ENCODE data around the gene CEP131. TPM values are rescaled to one million over a fixed set of nuclear protein-coding genes. Genes with fewer than 3 reads are reported as not detected.
"Not testable (repeated sequence)": the region's sequence is repeated elsewhere in the genome, so short reads cannot be mapped to it uniquely, and the experiment has no call there.

Gene CEP131
- total RNA-seq, 6 experiments from 2014 or later = 1.5 to 4.3 (median 2.1) TPM

DNA sequence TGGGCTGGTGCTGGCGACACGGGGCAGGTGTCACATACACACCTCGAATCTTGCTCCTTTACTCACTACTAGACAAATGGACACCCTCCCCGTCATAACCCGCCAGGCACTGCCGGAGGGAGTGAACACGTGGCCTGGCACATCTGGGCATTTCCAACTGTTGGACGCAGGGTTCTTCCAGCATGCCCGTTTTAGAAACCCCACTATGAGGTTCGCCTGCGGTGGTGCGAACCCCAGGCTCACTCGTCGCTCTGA lies 6.8 kb upstream of the CEP131 start:
- H3K27me3 ChIP-seq = no peaks in the 10 kb centered on the region
- no peaks in the 10 kb centered on the region for H3K4me1 ChIP-seq
- no peak overlapping the region for H3K27ac ChIP-seq
- DNase-seq = no peak
- TF ChIP-seq, protein P1, sequence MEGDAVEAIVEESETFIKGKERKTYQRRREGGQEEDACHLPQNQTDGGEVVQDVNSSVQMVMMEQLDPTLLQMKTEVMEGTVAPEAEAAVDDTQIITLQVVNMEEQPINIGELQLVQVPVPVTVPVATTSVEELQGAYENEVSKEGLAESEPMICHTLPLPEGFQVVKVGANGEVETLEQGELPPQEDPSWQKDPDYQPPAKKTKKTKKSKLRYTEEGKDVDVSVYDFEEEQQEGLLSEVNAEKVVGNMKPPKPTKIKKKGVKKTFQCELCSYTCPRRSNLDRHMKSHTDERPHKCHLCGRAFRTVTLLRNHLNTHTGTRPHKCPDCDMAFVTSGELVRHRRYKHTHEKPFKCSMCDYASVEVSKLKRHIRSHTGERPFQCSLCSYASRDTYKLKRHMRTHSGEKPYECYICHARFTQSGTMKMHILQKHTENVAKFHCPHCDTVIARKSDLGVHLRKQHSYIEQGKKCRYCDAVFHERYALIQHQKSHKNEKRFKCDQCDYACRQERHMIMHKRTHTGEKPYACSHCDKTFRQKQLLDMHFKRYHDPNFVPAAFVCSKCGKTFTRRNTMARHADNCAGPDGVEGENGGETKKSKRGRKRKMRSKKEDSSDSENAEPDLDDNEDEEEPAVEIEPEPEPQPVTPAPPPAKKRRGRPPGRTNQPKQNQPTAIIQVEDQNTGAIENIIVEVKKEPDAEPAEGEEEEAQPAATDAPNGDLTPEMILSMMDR (IDR thresholded peaks at IDR 0.05) = no peak
- TF ChIP-seq POLR2A (IDR thresholded peaks at IDR 0.05) = no peak
- intact Hi-C loops (cut with DNase I) = no loop called here
- no peak for ATAC-seq
- no peak overlapping the region for H3K4me3 ChIP-seq
- WGBS (ENCODE audit: insufficient coverage, low coverage, low lambda C conversion rate, missing lambda C conversion rate) = 96% methylated on average over 5 of the region's 14 CpGs
- no peaks in the 10 kb centered on the region for H3K9me3 ChIP-seq
- H3K36me3 ChIP-seq = peaks cover 0 to 20% (median 1%) of the 10 kb centered on the region in 4 donors

DNA sequence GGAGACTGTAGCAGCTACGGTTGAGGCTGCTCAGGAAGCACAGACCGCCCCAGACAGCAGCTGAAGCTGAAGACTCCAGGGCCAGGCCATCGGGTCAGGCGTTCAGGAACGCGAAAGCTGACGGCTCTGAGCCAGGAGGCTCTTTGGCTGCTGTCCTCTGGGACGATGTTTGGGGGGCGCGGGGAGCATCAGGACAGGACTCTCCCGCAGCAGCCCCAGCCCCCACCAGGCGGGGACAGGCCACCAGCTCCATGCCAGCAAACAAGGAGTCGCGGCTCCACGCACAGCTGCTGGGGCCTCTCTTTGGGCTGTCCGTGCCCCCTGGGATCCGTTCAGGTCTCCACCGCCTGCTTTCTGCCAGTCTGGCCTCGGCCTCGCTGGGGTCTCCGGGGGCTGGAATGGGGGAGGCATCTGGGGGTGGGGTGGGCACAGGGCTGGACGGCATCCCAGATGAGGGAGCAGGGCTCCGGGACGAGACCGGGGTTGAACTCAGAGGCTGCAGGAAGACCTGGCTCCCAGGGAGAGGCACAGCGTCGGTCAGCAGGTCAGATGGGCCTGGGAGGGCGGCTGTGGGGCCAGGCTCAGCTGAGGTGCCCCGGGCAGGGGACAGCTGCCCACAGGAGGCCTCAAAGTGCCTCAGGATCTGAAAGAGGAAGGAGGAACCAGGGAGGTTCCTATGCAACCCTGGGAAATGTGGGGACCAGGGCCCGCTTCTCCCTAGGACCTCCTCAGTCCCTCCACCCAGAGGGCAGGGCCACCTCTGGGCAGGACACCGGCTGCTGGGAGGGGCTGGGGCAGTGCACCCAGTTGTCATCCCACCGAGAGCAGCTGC lies 6.3 kb upstream of the CEP131 start:
- Histone ChIP-seq H3K27ac (no peak overlapping the region), H3K4me1 (no peaks in the 10 kb centered on the region), H3K36me3 (peaks cover 0 to 20% (median 1%) of the 10 kb centered on the region in 4 donors), H3K9me3 (no peaks in the 10 kb centered on the region), H3K4me3 (no peak overlapping the region), H3K27me3 (no peaks in the 10 kb centered on the region)
- peak in 2 of 3 donors; percentile 20 to 55 for DNase-seq
- WGBS (ENCODE audit: insufficient coverage, low coverage, low lambda C conversion rate, missing lambda C conversion rate) = 86% methylated on average over 4 of the region's 32 CpGs
- intact Hi-C loops (cut with DNase I) = no loop called here
- ATAC-seq = peak in 2 of 4 donors; percentile 21 to 29
- TF ChIP-seq, protein P1 (IDR thresholded peaks at IDR 0.05) = no peak
- TF ChIP-seq POLR2A (IDR thresholded peaks at IDR 0.05) = no peak

DNA sequence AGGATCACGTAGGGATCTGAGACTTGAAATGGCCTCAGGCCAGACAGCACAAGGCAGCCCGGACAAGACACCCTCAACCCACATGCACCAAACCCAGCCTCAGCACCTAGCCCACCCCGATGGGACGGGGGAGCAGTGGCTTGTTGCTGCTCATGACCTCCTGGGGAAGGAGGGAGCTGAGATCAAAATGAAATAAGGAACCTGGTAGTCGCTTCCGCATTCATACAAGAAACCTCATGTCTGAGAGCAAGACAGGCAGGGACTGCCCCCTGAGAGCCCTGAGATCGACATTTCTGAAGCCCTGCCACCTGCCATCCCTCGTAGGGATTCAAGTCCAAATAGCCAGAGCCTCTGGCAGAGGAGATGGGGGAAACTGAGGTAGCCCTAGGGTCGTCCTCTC lies 5.7 kb upstream of the CEP131 start:
- TF ChIP-seq POLR2A (IDR thresholded peaks at IDR 0.05) = no peak
- TF ChIP-seq, protein P1 (IDR thresholded peaks at IDR 0.05) = no peak
- DNase-seq (no peak), ATAC-seq (peak in 3 of 4 donors; percentile 9 to 51 (median 28))
- intact Hi-C loops (cut with DNase I) = no loop called here
- Histone ChIP-seq H3K27ac (no peak overlapping the region), H3K4me1 (peaks cover 0 to 1% (median 0%) of the 10 kb centered on the region in 4 donors), H3K36me3 (peaks cover 0 to 18% (median 1%) of the 10 kb centered on the region in 4 donors), H3K27me3 (no peaks in the 10 kb centered on the region), H3K4me3 (no peak overlapping the region), H3K9me3 (no peaks in the 10 kb centered on the region)
- 58% methylated on average over 4 of the region's 9 CpGs for WGBS (ENCODE audit: insufficient coverage, low coverage, low lambda C conversion rate, missing lambda C conversion rate)

GRCh38 chr17:81227630-81228029 lies 4.9 kb upstream of the CEP131 start:
- H3K4me1 ChIP-seq; intact Hi-C loops (cut with DNase I); H3K4me3 ChIP-seq; ATAC-seq; H3K27me3 ChIP-seq; DNase-seq; H3K9me3 ChIP-seq; H3K27ac ChIP-seq: not testable (repeated sequence)
- 43% methylated on average over 2 of the region's 2 CpGs for WGBS (ENCODE audit: insufficient coverage, low coverage, low lambda C conversion rate, missing lambda C conversion rate)
- H3K36me3 ChIP-seq = peaks cover 0 to 14% (median 0%) of the 10 kb centered on the region in 4 donors

DNA sequence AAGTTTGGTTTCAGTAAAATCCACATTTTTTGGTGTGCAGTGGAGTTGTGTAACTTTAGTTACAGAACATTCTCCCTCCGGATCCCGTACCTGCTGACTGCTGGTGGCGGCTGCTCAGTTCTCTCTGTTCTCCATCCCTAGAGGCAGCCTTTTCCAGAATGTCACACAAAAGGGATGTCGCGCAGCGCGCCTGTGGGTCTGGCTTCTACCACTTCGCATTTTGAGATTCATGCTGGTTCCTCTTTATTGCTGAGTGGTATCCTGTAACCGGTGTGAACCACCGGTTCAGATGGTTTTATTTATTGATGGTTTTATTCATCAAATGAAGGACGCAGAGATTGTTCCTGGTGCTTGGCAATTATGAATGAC lies 981 bp upstream of the CEP131 start:
- no peaks in the 10 kb centered on the region for H3K27me3 ChIP-seq
- no peaks in the 10 kb centered on the region for H3K36me3 ChIP-seq
- DNase-seq = peak in 2 of 3 donors; percentile 36 to 56
- peaks cover 0 to 4% (median 0%) of the 10 kb centered on the region in 4 donors for H3K4me1 ChIP-seq
- H3K4me3 ChIP-seq = peak overlapping the region in 2 of 3 donors; percentile 42 to 52
- intact Hi-C loops (cut with DNase I) = no loop called here
- 19% methylated on average over 11 of the region's 11 CpGs for WGBS (ENCODE audit: insufficient coverage, low coverage, low lambda C conversion rate, missing lambda C conversion rate)
- TF ChIP-seq, protein P1 (IDR thresholded peaks at IDR 0.05) = no peak
- no peak for TF ChIP-seq POLR2A (IDR thresholded peaks at IDR 0.05)
- H3K9me3 ChIP-seq = no peaks in the 10 kb centered on the region
- no peak for ATAC-seq
- no peak overlapping the region for H3K27ac ChIP-seq
